ENCODE measurements around the gene AHRR. TPM values are rescaled to one million over a fixed set of nuclear protein-coding genes. Genes with fewer than 3 reads are reported as not detected.

AHRR gene
- total and polyA plus RNA-seq, 8 donors: 0.63 to 47.8 (median 1.1) TPM; not detected in 1

- Histone ChIP-seq H3K27ac (no peak overlapping the region), H3K4me3 (no peak overlapping the region), H3K9me3 (no peaks in the 10 kb centered on the region), H3K36me3 (peaks cover 39 to 82% (median 68%) of the 10 kb centered on the region in 4 donors), H3K4me1 (peaks cover 5 to 13% (median 11%) of the 10 kb centered on the region in 4 donors), H3K27me3 (no peaks in the 10 kb centered on the region)
- WGBS, 5 donors: 91 to 94% (median 93%) methylated on average over 24 to 30 of the region's 30 CpGs
- intact Hi-C loops (cut with DNase I; ENCODE audit: low total_unique reads): no loop called here
- DNase-seq: no peak
- TF ChIP-seq POLR2AphosphoS5 (IDR thresholded peaks at IDR 0.05) (no peak), POLR2A (IDR thresholded peaks at IDR 0.05) (no peak), EP300 (IDR thresholded peaks at IDR 0.05) (no peak)
- TF ChIP-seq, protein P1, sequence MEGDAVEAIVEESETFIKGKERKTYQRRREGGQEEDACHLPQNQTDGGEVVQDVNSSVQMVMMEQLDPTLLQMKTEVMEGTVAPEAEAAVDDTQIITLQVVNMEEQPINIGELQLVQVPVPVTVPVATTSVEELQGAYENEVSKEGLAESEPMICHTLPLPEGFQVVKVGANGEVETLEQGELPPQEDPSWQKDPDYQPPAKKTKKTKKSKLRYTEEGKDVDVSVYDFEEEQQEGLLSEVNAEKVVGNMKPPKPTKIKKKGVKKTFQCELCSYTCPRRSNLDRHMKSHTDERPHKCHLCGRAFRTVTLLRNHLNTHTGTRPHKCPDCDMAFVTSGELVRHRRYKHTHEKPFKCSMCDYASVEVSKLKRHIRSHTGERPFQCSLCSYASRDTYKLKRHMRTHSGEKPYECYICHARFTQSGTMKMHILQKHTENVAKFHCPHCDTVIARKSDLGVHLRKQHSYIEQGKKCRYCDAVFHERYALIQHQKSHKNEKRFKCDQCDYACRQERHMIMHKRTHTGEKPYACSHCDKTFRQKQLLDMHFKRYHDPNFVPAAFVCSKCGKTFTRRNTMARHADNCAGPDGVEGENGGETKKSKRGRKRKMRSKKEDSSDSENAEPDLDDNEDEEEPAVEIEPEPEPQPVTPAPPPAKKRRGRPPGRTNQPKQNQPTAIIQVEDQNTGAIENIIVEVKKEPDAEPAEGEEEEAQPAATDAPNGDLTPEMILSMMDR (IDR thresholded peaks at IDR 0.05): no peak
Measured at GRCh38 chr5:466661-467310, 145.3 kb downstream of the AHRR start.

GRCh38 chr5:468401-468800 lies 146.9 kb downstream of the AHRR start:
- Histone ChIP-seq H3K27me3 (peaks cover 0 to under 1% (median 0%) of the 10 kb centered on the region in 3 donors), H3K27ac (no peak overlapping the region), H3K9me3 (no peaks in the 10 kb centered on the region), H3K4me3 (no peak overlapping the region), H3K4me1 (peaks cover 11 to 24% (median 22%) of the 10 kb centered on the region in 4 donors), H3K36me3 (peaks cover 29 to 66% (median 52%) of the 10 kb centered on the region in 4 donors)
- TF ChIP-seq, protein P1 (IDR thresholded peaks at IDR 0.05): no peak
- TF ChIP-seq POLR2AphosphoS5 (IDR thresholded peaks at IDR 0.05): no peak
- no peak for TF ChIP-seq EP300 (IDR thresholded peaks at IDR 0.05)
- no peak for TF ChIP-seq POLR2A (IDR thresholded peaks at IDR 0.05)
- DNase-seq: no peak
- WGBS, 5 donors: 67 to 88% (median 83%) methylated on average over 4 to 5 of the region's 6 CpGs
- intact Hi-C loops (cut with DNase I; ENCODE audit: low total_unique reads): no loop called here

DNA sequence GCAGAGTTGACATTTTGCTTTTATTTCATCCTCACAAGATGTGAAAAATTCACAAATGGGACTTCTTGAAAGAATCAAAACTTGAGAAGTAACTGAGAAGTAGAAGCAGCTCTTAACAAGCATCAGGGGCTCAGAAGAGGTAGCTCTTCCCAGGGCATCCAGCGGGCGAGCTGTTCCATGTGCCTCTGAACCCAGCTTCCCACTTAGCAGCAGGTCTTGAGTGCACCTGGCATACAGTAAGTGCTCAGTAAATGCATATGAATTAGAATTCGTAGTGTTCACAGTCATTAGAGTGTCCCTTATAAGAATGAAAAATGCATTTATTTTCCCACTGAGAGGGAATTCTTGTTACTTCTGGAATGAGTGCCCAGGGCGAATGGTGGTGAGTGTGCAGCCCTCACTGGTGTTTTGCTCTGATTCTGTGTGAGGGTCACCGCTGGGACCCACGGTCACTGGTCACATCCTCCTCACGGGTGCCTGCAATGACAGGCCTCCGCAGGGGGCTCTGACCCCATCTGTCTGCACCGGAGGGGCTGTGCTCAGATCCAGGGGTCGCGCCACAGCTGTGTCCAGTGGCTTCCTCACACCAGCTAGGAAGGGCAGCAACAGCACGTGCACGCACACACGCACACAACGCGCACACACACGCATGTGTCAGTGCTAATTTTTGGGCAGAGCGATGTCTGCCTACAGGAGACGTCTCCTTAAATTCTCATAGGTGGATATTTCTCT lies 148.4 kb downstream of the AHRR start:
- H3K4me1 ChIP-seq: peaks cover 15 to 38% (median 36%) of the 10 kb centered on the region in 4 donors
- intact Hi-C loops (cut with DNase I; ENCODE audit: low total_unique reads): no loop called here
- peaks cover 17 to 51% (median 37%) of the 10 kb centered on the region in 4 donors for H3K36me3 ChIP-seq
- DNase-seq: no peak
- peaks cover 3 to 12% (median 3%) of the 10 kb centered on the region in 3 donors for H3K27me3 ChIP-seq
- no peaks in the 10 kb centered on the region for H3K9me3 ChIP-seq
- 87 to 92% (median 90%) methylated on average over 19 of the region's 19 CpGs for WGBS, 5 donors
- H3K4me3 ChIP-seq: no peak overlapping the region
- TF ChIP-seq POLR2AphosphoS5 (IDR thresholded peaks at IDR 0.05): peak in 1 of 3 donors; percentile 3
- TF ChIP-seq EP300 (IDR thresholded peaks at IDR 0.05): no peak
- TF ChIP-seq, protein P1 (IDR thresholded peaks at IDR 0.05): no peak
- TF ChIP-seq POLR2A (IDR thresholded peaks at IDR 0.05): no peak
- H3K27ac ChIP-seq: no peak overlapping the region

- TF ChIP-seq, protein P1 (IDR thresholded peaks at IDR 0.05): no peak
- TF ChIP-seq POLR2A (IDR thresholded peaks at IDR 0.05) (no peak), POLR2AphosphoS5 (IDR thresholded peaks at IDR 0.05) (no peak), EP300 (IDR thresholded peaks at IDR 0.05) (no peak)
- intact Hi-C loops (cut with DNase I; ENCODE audit: low total_unique reads): no loop called here
- Histone ChIP-seq H3K36me3 (peaks cover 7 to 39% (median 25%) of the 10 kb centered on the region in 4 donors), H3K4me3 (peak overlapping the region in 1 of 4 donors; percentile 99), H3K4me1 (peaks cover 21 to 46% (median 44%) of the 10 kb centered on the region in 4 donors), H3K27me3 (peaks cover 15 to 25% (median 15%) of the 10 kb centered on the region in 3 donors), H3K27ac (no peak overlapping the region), H3K9me3 (no peaks in the 10 kb centered on the region)
- no peak for DNase-seq
- WGBS, 5 donors: 84 to 89% (median 86%) methylated on average over 20 to 31 of the region's 31 CpGs
Measured at GRCh38 chr5:470961-471749, 149.6 kb downstream of the AHRR start.

All from stomach (tissue), 9 donors.